GM18951 (cell line): Measurements from ENCODE around the gene CHRNB2.

Experiments
- POLR2A ChIP-seq: IDR thresholded peaks from 4 replicates; pipeline ENCODE4 v1.6.1; 2011; ENCODE audit warnings: mild to moderate bottlenecking; ENCODE audit not compliant: insufficient read length, insufficient read depth; ENCODE audit errors: extremely low read depth
- in situ Hi-C: fragments of 300-500 bp; cut with MboI; formaldehyde crosslinking; loops from one replicate; pipeline ENCODE4 v1.12.0; 2022; ENCODE audit warnings: low sequenced_read_pairs, mixed read lengths, inconsistent platforms; ENCODE audit not compliant: unreplicated experiment

CHRNB2 gene

DNA sequence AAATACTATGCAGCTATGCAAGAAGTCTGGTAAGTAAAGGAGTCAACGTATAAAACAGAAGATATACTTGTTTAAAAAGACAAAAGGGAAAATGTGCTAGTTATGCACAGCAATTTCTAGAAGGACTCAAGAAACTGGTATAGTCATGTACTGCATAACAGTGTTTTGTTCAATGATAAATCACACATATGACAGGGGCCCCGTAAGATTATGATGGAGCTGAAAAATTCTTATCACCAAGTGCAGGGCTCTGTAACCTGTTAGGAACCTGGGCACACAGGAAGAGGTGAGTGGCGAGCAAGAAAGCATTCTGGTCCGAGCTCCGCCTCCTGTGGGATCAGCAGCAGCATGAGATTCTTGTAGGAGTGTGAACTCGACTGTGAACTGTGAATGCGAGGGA lies 27.2 kb downstream of the CHRNB2 start:
- in situ Hi-C loops = no loop called here
- TF ChIP-seq POLR2A = no peak

DNA sequence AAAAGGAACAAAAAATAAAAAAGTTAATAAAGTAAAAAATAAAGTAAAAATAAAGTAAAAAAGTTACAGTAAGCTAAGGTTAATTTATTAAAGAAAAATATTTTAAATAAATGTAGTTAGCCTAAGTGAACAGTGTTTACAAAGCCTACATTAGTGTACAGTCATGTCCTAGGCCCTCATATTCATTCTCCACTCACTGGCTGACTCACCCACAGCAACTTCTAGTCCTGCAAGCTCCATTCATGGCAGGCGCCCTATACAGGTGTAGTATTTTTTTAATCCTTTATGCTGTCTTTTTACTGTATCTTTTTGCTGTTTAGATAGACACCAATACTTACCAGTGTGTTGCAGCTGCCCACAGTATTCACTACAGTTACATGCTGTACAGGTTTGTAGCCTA lies 28.0 kb downstream of the CHRNB2 start:
- TF ChIP-seq POLR2A = no peak
- in situ Hi-C loops = no loop called here

DNA sequence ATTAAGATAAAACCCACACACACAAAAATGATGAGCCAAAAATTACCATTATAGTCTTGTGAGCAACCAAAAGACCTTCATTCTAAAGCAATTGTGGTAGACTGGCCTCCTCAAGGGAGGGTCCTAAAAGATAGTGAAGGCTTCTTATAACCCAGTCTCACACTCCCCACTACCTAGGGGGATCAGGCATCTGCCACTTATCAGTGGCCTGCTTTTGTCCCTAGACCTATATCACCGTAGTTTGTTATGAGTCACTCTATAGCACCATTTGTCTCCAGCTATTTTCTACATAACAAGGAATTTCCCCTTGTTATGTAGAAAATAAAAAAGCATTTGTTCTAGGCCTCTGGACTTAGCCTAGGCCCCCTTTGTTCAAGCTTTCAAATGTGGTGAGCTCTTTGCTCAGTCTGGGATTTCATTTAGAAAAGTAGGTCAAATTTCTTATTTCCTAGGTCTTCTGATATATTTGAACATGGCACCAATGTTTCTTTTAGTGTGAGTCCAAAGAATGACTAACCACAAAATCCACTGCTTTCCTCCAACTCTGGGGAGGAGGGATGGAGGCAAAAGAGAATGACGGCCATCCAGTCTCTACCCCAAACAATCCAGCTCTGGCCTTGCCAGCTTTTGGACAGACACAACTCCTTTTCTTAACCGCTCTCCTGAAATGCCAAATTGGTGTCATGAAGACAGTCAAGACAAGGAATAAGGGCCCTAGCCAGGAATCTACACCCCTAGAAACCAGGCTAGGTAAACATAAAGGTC lies 31.5 kb downstream of the CHRNB2 start:
- in situ Hi-C loops = no loop called here
- TF ChIP-seq POLR2A = no peak

DNA sequence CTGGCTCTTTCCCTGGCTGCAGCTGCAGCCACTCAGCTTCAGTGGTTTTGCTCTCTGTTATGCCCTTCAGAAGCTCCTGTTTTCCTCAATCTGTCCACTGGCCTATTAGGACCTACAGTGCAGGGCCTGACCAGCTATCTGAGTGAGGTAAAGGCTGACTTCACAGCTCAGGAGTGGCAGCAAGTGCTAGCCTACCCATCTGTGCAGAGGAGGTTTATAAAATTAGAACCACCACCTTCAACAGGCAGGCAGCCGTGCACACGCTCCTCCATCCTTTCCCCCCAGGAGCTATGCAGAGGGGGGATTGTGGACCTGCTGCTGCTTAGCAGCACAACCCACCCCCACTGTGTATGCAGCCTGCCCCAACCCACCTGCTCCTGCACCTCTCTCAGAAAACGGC lies 32.1 kb downstream of the CHRNB2 start:
- TF ChIP-seq POLR2A = no peak
- in situ Hi-C loops = no loop called here

DNA sequence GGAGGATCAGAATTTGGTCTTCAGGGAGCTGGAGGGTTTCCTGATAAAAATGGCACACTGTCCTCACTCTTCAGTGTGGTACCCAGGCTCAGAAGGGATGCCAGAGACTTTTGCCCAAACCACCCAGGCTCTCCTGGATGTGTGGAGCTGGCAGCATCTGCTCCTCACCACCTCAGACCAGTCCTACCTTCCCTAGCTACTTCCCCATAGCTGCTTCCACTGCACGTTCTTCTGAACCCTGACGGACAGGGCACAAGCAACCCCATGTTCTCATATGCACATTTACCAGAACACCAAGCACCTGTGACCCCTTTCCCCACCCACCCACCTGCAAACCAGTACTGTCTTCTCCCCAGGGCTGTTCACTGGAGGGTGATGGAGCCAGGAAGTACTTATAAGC lies 35.7 kb downstream of the CHRNB2 start:
- in situ Hi-C loops = no loop called here
- TF ChIP-seq POLR2A = no peak

DNA sequence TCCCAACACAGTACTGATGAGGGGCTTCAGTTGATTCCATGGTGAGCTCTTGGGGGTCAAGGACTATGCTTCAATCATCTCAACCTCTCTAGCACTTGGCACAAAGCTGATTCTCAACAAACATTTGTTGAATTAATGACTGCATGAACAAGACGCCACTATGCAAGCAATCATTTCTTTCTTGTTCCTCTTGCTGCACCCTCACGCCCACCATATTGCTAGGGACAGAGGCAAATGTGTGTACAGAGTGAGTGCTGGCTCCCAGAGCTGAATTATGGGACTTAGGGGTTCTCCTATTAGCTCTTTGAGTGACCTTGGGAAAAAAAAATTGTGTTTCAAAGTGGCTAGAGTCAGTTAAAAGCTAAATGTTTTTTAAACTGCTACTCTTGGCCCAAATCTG lies 38.0 kb downstream of the CHRNB2 start:
- in situ Hi-C loops = no loop called here
- TF ChIP-seq POLR2A = no peak

DNA sequence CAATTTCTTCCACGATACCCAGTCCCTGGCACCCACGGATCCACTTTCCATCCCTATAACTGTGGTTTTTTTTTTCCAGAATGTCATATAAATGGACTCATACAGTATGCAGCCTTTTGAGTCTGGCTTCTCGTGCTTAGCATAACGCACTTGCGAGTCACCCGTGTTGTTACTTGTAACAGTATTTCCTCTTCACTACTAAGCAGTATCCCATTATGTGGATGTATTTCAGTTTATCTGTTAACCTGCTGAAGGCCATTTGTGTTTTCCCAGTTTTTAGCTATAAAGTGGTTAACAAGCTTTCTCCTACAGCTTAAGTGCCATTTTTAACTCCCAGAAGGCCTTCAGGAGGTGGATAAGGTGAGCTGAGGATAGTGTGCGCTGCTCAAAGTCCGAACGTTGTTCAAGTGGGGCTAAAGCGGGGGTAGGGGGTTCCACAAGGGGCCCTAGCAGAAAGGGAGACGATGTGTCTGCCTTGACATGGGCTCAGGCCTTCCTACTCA lies 39.6 kb downstream of the CHRNB2 start:
- no peak for TF ChIP-seq POLR2A
- in situ Hi-C loops = no loop called here

DNA sequence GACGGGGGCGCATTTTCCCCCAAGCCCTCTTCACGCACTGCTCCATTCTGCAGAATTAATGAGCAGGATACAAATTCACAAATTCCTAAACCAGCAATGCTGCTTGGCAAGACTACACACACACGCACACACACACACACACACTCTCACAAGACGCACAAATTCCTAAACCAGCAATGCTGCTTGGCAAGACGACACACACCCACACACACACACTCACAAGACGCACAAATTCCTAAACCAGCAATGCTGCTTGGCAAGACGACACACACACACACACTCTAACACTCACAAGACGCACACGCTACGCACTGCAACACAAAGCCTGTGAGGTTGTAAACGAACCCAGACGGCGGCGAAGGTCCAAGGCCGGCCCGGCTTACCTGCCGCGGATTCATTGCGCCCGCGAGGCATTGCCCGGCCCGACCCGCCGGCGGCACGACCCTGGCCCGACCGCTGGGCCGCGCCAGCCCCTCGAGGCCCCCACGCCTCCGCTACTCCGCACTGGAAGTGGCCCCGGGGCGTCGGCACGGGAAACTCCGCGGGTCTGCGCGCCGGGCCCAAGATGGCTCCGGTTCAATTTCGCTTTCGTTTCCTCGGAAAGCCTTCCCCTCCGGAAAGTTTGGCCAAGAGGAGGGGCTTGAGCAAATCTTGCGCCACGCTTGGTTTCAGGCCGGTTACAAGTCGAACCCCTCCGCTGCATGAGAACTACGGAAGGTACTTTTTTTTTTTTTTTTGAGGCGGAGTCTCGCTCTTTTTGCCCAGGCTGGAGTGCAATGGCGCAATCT lies 40.2 kb downstream of the CHRNB2 start, which contains the start of gene ADAR:
Gene ADAR (minus strand): TSS at position 578 of the 788 bp plus-strand sequence. CDS start 180 bp downstream, at position 398.
- in situ Hi-C loops = no loop called here
- TF ChIP-seq POLR2A = peak; percentile 82

DNA sequence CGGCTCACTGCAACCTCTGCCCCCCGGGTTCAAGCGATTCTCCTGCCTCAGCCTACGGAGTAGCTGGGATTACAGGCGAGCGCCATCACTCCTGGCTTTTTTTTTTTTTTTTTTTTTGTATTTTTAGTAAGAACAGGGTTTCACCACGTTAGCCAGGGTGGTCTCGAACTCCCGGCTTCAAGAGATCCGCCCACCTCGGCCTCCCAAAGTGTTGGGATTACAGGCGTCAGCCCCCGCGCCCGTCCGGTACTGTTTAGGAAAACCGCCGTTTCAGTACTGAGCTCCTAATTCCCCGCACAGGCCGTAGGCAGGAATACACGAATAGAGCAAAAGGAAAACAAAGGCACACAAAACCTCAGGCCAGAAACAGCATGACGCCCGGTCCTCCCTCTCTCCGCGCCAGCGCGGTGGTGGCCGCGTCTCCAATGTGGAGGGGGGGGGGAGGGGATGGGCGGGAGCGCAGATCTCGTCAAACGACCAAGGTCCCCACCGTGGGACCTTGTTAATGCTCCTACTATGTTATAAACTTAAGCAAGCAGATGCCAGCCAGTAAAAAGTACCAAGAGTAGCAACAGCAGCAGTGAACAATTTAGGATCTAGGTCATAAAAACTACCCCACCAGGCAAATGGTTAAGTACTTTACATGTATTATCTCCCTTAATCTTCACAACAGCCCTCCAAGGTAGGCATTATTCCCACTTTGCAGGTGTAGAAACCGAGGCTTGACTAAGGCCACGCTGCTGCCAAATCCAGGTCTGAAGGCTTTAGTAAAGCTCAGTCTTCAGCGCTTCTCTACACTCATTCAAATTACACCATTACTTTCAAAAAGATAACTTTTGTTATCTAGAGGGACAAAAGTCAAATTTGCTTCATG lies 41.1 kb downstream of the CHRNB2 start:
- TF ChIP-seq POLR2A = no peak
- in situ Hi-C loops = no loop called here

DNA sequence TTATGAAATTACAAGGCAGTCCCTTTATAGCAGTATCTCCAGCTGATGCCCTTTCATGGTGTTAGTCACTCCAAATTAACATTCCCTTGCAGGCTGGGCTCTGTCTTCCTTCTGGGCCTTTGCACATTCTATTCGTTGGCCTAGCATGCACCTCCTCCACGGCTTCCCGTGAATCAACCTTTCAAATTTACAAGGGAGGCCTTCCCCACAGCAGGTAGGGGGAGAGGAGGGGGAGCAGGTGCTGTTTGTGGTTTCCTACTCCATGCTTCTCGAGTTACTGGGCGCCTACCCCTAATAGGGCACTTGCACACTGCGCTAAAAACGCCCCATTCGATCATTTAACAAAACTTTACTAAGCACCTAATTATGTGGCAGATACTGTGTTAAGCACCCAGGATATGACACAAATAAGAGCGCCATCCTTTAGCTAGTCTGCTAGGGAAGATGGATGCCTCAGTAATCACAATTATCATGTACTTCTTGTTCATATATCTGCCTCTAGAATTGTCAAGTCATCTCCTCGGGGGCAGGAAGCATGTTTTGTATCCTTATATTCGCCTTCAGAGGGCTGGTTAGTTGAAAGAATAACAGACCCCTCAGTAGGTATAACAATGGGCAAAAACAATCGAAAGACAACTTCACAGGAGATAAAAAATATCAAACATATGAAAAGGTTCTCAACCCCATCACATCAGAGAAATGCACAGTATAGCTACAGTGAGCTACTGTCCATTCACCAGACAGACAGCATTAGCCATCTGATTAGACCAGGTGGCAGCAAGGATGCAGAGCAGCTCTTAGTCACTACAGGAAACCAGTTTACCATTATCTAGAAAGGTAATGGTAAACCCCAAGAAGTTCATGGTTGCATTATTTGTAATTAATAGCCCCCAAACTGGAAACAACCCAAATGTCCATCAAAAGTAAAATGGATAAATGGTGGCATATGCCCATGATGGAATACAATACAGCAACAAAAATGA lies 42.1 kb downstream of the CHRNB2 start:
- TF ChIP-seq POLR2A = no peak
- in situ Hi-C loops = no loop called here

DNA sequence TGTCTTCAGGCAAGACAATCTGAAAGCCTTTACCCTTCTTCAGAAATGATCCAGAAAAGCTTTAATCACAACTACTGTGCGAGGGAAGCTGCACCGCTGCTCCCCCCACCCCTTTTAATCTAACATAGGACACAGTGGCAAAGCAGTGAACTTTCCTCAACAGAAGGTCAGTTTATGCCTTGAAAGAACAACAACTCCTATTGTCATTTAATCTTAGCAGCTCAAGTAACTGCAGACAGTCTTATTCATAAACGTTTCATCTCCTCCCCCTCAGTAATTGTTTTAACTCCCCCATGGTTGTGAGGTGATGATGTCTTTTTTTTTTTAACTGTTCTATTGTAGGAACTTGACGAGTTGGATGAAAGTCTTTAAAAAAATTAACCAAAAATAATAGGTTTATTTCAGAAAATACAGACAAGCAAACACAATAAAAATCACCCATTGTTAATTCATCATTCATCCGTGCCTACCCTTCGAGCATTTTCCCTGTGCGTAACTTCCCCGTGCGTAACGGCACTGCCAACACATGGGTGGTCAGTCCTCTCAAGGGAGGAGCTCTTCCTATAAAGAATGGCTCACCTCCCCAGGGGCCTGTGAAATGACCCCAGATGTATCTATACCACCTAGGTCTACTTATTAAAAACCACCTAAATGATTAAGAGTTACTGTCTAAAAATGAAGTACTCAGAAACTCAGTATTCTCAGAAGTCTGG lies 43.7 kb downstream of the CHRNB2 start:
- TF ChIP-seq POLR2A = no peak
- in situ Hi-C loops = no loop called here

DNA sequence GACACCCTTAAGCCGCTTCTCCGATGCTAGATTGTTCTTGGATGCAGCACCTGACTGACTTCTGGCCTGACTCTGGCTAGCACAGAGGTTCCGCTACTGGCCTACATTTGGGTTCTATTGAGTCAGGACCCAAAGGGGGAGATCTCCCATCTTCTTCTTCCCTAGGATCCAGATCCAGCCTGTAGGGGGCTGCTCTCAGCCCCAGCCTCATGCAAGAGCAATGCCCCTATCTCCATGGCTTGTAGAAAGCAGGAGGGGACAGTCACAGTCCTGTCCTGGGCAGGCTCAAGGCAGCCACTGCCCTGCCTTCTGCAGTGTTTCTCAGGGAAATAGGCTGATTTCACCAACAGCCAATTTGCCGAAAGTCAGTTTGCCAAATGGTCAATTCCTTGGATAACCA lies 46.7 kb downstream of the CHRNB2 start:
- in situ Hi-C loops = no loop called here

DNA sequence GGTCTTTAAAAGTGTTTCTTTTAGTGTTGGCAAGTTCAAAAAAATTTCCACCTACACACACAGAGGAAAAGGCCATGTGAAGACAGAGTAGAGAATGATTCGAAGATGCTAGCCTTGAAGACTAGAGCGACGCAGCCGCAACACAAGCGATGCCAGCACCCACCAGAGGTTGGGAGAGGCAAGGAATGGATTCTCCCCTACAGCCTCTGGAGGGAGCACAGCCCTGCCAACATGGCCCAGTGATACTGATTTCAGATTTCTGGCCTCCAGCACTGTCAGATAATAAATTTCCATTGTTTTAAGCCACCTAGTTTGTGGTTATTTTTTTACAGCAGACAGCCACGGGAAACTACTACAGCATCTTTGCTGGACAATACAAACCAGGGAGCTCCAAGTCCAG lies 47.3 kb downstream of the CHRNB2 start:
- TF ChIP-seq POLR2A = no peak
- in situ Hi-C loops = no loop called here

More for the DNA sequence above, 46.7 kb downstream of the CHRNB2 start:
- no peak for TF ChIP-seq POLR2A
